Activated CD4-positive, CD25-positive, alpha-beta regulatory T cell treated with anti-CD3 and anti-CD28 coated beads, Interleukin-2, amount 50 U/mL, for 24 hours (primary cell): ENCODE measurements around the gene MGAT5.

Source experiments
- ATAC-seq, 2 donors: fragments of 150-1000 bp; cut with Tn5 transposase; one replicate each; pipeline ENCODE4 v1.10.0; 2021; ENCODE audit warnings: mild to moderate bottlenecking in 1 of 2, moderate library complexity in 1 of 2

MGAT5 gene

GRCh38 chr2:134306521-134306920, 52.6 kb downstream of the MGAT5 start:
- no peak for ATAC-seq

- ATAC-seq: no peak
Measured at GRCh38 chr2:134307334-134307733, 53.5 kb downstream of the MGAT5 start.

GRCh38 chr2:134308474-134309385, 54.9 kb downstream of the MGAT5 start:
- ATAC-seq: peak in 1 of 2 donors; percentile 57

DNA sequence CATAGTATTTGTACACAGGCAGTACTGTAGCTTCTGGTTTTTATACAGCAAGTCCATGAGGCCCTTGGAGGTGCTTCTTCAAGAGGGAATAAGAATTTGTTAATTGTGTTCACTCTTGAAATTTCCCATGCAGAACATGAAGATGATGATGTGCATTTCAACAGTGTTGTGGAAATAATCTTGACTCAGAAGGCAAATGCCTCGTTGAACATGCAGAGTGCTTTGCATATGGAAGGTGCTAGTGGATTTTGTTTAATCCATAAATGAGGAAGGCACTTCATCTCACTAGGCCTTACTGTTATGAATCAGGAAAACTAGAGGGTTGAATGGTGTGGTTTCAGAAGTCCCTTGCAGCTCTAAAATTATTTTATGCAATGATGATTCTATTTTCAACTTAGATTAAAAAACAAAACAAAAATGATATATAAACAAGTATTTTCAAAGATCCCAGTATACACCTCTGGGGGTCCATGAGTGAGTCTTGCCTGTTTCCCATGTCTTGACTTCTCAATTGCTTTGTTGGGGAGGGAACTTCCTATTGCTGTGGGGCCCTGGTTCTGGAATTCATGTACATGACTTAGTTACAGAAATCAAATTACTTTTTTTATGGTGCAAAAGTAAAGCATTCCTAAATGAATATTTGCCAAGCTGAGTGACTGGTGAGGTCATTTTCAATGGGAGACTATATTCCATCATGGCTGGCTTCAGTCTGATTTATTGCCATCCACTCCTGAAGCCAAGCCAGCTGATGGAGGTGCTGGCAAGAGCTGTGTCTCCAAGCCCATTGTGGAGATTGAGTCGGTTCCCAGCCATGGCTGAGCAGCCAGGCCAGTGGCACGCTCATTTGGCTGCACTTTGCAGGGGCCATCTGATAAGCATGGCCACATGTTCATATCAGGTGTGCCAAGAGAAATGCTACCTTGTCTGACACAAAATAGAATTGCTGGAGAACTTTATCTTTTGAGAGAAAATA, 56.5 kb downstream of the MGAT5 start:
- ATAC-seq: no peak

GRCh38 chr2:134312482-134312881, 58.6 kb downstream of the MGAT5 start:
- ATAC-seq: no peak

GRCh38 chr2:134314202-134314601, 60.3 kb downstream of the MGAT5 start:
- ATAC-seq: no peak

DNA sequence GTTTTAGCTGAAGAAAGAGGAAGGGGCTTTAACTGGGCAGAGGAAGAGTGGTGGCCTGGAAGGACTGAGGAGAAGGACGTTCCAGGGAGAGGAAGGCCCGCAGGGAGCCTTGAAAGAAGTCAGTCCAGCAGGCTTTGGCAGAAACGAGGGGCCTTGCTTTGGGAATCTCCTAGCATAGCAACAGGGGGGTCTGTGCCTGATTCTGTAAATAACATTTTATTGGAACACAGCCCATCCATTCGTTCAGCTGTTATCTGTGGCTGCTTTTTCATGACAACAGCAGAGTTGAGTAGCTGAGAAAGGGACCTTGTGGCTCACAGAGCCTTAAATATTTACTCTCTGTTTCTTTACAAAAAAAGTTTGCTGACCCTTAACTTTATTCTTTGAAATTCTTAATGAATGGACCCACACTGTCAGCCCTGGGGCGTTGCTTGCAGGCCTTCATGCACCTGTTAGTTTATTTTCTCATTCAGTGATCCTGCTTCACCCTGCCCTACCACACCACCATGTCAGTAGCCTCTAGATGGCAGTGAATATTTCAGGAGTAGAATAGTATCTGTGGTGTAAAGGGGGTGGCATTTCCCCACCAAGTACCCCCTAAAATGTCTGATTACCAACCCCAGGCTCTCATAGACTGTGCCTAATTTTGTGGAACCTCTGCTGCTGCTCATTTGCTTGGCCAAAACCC, 61.0 kb downstream of the MGAT5 start:
- no peak for ATAC-seq

DNA sequence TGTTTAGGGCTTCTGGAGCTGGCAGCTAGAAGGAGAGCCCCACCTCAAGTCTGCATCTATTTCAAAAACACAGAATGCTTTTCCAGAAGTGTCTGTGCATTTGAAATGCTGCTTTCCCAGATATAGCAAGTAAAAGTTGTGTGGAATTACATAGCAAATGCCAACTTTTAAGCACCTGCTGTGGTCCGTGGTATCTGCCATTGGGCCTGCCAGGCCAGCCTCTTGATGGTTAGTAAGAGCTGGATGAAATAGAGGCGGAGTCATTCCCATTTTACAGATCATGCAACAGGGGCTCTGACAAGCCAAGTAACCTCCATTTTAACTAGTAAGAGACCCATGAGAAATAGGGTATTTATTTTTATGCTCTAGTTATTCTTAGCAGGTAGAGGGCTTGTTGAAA, 61.6 kb downstream of the MGAT5 start:
- no peak for ATAC-seq

GRCh38 chr2:134319596-134320254, 65.9 kb downstream of the MGAT5 start:
- ATAC-seq: no peak

GRCh38 chr2:134320930-134321329, 67.1 kb downstream of the MGAT5 start:
- no peak for ATAC-seq

GRCh38 chr2:134323777-134324176, 69.9 kb downstream of the MGAT5 start:
- ATAC-seq: no peak

DNA sequence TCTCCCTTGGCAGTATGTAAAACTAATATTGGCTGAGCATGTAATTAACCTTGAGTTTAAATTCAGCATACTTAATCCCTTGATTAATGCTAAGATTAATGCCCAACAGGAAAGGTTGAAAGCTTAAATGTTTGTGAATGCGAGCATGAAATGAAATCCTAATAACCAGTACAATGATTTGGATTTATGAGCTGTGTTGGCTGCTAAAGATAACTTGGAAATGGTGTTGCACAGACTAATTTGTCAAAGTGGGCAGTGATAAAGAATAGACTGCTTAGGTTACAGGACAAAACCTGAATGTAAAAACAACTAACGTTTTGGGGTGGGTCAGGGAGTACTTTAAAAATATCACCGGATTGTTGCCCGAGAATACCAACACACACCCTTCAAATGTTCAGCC, 70.6 kb downstream of the MGAT5 start:
- ATAC-seq: no peak

GRCh38 chr2:134324947-134325346, 71.1 kb downstream of the MGAT5 start:
- peak in 1 of 2 donors; percentile 13 for ATAC-seq

GRCh38 chr2:134325696-134326095, 71.8 kb downstream of the MGAT5 start:
- ATAC-seq: no peak

GRCh38 chr2:134327367-134327766, 73.5 kb downstream of the MGAT5 start:
- ATAC-seq: no peak

DNA sequence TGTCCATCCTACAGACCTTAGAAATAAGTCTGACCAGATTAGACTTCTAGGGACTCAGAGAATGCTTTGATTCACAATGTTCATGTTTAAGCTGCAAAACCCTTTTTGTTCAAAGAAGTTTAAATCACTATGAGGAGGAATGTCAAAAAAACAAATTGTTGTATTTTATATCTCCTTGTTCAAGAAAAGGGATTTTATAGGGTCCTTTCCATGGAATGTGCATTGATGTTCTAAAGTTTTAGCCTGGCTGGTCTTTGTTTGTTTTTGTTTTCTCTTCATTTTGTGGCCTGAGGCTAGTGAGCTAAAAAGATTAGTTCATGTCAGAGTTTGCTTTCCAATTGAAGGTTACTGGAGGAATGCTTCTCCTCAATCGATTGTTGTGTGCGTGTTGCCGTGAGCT, 77.2 kb downstream of the MGAT5 start:
- no peak for ATAC-seq

DNA sequence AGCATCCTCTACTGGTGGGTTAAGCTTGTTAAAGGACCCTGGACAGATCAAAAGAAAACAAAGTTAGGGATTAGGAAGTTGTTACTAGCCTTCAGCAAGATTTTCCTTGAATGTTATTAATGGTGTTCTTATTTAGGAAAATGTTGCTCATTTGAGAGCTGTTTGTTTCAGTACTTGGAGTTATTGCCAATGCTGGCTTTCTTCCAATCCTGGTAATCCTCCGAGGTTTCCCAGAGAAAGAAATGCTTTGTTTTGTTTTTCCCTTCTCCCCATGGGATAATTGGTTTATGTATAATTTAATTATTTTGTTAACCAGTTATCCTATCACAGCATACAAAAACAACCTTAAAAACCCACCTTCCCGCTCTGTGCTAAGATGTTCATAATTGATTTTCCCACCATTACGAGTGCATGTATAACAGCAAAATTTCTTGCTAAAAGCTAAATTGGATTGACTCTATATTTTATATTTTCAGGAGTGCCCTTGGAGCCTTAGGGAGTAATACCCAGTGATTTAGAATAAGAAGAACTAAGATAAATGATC, 79.8 kb downstream of the MGAT5 start:
- ATAC-seq: no peak

DNA sequence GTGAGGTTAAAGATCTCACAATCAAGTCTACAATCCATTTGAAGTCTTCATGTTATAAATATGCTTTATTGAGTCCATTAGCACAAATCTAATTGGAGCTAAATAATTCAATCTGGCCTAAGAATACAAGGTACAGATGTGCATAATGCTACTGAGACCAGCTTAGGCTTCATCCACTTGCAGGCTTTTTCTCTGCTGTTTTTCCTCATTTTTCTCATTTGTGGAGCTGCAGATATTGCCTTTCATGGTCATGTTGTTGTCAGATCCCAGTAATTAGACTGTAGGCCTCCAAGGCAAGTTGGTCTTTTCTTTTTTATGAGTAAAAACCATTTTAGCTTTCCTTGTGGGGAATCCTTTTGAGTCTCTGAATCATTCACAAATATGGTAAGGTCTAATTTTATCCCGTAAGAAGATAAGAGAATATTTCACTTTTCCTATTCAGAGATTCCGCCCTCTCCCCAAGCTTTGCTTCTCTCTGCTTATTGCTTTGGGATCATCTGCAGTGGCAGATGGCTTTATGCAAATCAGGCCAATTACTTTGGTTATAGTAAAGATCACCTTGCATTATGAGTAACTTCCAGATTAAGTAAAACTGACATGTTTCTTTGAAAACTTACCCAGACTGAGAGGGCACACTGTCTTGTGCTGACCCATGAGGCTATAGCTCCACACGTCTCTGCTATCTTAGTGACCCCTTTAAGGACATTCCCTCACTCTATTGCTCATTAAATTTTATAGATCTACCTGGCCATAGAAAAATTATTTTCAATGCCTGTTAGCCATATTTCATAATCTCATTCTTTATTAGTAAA, 80.9 kb downstream of the MGAT5 start:
- no peak for ATAC-seq

GRCh38 chr2:134335601-134336000, 81.7 kb downstream of the MGAT5 start:
- ATAC-seq: no peak

DNA sequence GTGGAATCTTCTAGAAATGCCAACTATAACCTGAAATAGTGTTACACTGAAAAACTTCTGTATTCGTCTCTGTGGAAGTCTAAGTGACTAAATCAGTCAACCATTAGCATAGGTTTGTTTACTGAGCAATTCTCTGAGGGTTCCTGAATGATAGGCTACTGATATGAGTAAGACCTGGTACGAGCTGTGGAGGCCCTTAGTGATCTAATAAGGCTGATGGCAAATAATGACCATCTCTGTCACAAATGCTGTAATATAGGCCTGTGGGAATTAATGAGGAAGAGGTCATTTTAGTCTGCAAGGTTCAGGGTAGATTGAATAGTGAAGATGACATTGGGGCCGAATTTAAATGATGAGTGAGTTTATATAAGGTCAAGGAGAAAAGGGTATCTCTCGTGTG, 82.5 kb downstream of the MGAT5 start:
- ATAC-seq: peak in 1 of 2 donors; percentile 24

- no peak for ATAC-seq
Measured at GRCh38 chr2:134336921-134337320, 83.0 kb downstream of the MGAT5 start.
